Activated CD8-positive, alpha-beta memory T cell treated with anti-CD3 and anti-CD28 coated beads for 4 hours (primary cell): ENCODE measurements around the gene COMMD9.

ENCODE experiments used
- DNase-seq, 2 donors: peaks; one replicate each; pipeline ENCODE4 v3.0.0-alpha.2; 2020; ENCODE audit warnings: low read depth in 2 of 2

Gene COMMD9

GRCh38 chr11:36224209-36224882 lies 64.9 kb downstream of the COMMD9 start:
- no peak for DNase-seq

DNA sequence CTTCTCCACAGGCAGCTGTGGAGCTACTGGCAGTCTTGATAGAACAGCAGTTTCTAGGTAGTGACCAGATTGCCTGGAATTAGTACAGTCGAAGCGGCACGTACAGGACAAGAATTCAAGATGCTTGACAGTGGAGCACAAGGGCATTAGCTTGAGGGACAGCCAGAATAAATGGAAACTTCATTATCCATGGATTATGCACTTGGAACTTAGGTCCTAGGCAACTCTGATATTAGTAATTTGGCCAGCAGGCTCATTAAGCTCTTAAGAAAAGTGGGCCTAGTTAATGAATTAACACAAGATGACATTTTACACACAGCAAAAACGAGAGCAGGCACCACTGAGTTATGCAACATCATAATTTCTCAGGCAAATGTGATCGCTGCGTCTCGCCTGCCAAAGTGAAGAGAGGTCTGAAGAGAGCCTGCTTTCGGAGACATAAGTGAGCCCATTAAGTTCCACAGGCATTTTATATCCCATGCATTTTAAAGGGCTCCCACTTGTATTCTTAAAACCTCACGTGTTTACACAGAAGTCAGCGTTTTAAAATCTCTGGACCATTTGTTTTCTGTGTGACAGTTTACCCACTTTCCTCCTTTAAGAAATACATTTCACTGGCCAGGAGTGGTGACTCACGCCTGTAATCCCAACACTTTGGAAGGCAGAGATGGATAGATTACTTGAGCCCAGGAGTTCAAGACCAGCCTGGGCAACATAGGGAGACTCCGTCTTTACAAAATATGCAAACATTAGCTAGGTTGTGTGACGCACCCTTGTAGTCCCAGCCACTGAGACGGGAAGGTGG lies 66.2 kb downstream of the COMMD9 start:
- no peak for DNase-seq
